OCI-LY7 (cell line): ENCODE measurements around the gene ABL2. TPM values are rescaled to one million over a fixed set of nuclear protein-coding genes. Genes with fewer than 3 reads are reported as not detected.
"Not testable (repeated sequence)": the region's sequence is repeated elsewhere in the genome, so short reads cannot be mapped to it uniquely, and the experiment has no call there.

Experiments used
- BruUV-seq: library from RNA; stranded (reverse); fragments of 400-500 nt; replicated peaks from 2 replicates; lab custom pipeline; 2021; lab: Mats Ljungman, UMichigan
- CTCF ChIA-PET: fragments of 300-600 bp; sonication (Branson Sonifier 250); formaldehyde crosslinking; loops from one replicate; lab custom pipeline; 2022; ENCODE audit warnings: antibody characterized with exemption; ENCODE audit not compliant: unreplicated experiment; lab: Charles Lee
- POLR2A ChIA-PET: fragments of 300-600 bp; sonication (Branson Sonifier 250); formaldehyde crosslinking; loops from one replicate; lab custom pipeline; 2022; ENCODE audit warnings: antibody characterized with exemption; lab: Charles Lee
- DNase-seq: peaks from one replicate; pipeline ENCODE4 v3.0.0-alpha.2; 2015; ENCODE audit warnings: low spot score
- H2AFZ ChIP-seq: fragments of 200-600 bp; sonication (generic), shearing (Covaris generic); 2 replicates; pipeline ENCODE4 v1.6.1; 2014; ENCODE audit warnings: mild to moderate bottlenecking, antibody characterized with exemption, low read length, moderate library complexity
- H3K27ac ChIP-seq: fragments of 200-600 bp; sonication (generic); 2 replicates; pipeline ENCODE4 v1.5.1; 2014; ENCODE audit warnings: mixed run types, low read depth, mild to moderate bottlenecking, moderate library complexity, low read length, inconsistent platforms; ENCODE audit not compliant: poor library complexity, severe bottlenecking
- H3K36me3 ChIP-seq: fragments of 200-600 bp; sonication (generic); 2 replicates; pipeline ENCODE4 v1.6.1; 2014; ENCODE audit warnings: mild to moderate bottlenecking, antibody characterized with exemption, low read length, moderate library complexity, mixed read lengths; ENCODE audit not compliant: insufficient read depth
- H3K4me1 ChIP-seq: fragments of 200-600 bp; sonication (generic); 2 replicates; pipeline ENCODE4 v1.5.1; 2014; ENCODE audit warnings: mild to moderate bottlenecking, low read length; ENCODE audit not compliant: insufficient read depth, poor library complexity, severe bottlenecking
- H3K4me2 ChIP-seq: fragments of 200-600 bp; sonication (generic); 2 replicates; pipeline ENCODE4 v1.6.1; 2014; ENCODE audit warnings: mild to moderate bottlenecking, low read length
- H3K4me3 ChIP-seq: fragments of 200-600 bp; sonication (generic); 2 replicates; pipeline ENCODE4 v1.5.1; 2014; ENCODE audit warnings: mild to moderate bottlenecking, low read depth, low read length; ENCODE audit not compliant: poor library complexity, severe bottlenecking
- H3K79me2 ChIP-seq: fragments of 200-600 bp; sonication (generic); 2 replicates; pipeline ENCODE4 v1.6.1; 2016; ENCODE audit warnings: low read depth, mild to moderate bottlenecking, low read length, moderate library complexity, mixed read lengths; ENCODE audit not compliant: insufficient read depth
- H3K9me2 ChIP-seq: fragments of 200-600 bp; sonication (generic); 2 replicates; pipeline ENCODE4 v1.6.1; 2016; ENCODE audit warnings: mild to moderate bottlenecking, low read length, mixed read lengths; ENCODE audit not compliant: insufficient read depth
- H3K9me3 ChIP-seq: fragments of 200-600 bp; sonication (generic); 2 replicates; pipeline ENCODE4 v1.6.1; 2014; ENCODE audit warnings: mild to moderate bottlenecking, mixed run types, low read length, mixed read lengths
- H4K20me1 ChIP-seq: fragments of 200-600 bp; sonication (generic); 2 replicates; pipeline ENCODE4 v1.6.1; 2014; ENCODE audit warnings: mild to moderate bottlenecking, antibody characterized with exemption, low read length, moderate library complexity, mixed read lengths; ENCODE audit not compliant: insufficient read depth
- EZH2phosphoT487 ChIP-seq: fragments of 200-600 bp; sonication (generic); IDR thresholded peaks from 2 replicates; pipeline ENCODE4 v1.6.1; 2018; ENCODE audit warnings: low read depth, borderline replicate concordance, mild to moderate bottlenecking, mixed run types, antibody characterized with exemption, low read length, moderate library complexity, mixed read lengths
- intact Hi-C: fragments of 100-400 bp; cut with micrococcal nuclease; formaldehyde crosslinking; loops from one replicate; pipeline ENCODE4 v1.10.0; 2022; ENCODE audit not compliant: unreplicated experiment
- total RNA-seq, 2 experiments: library from RNA; depleted of rRNA in 1 of 2; stranded (reverse); fragments of >200 nt in 1 of 2; shearing (Covaris generic) in 1 of 2; gene quantifications; 2 replicates each; pipeline ENCODE4 v1.2.3, GENCODE V29; 2014 to 2022
- TF ChIP-seq, protein P1 (sequence below): fragments of 200-600 bp; sonication (generic); conservative IDR thresholded peaks from 2 replicates; pipeline ENCODE4 v1.5.1; 2014; ENCODE audit warnings: mild to moderate bottlenecking, antibody characterized with exemption, low read length, moderate library complexity, mixed read lengths

Gene ABL2
- total RNA-seq, 2 experiments from 2014 or later: 7.3 to 14.9 TPM

DNA sequence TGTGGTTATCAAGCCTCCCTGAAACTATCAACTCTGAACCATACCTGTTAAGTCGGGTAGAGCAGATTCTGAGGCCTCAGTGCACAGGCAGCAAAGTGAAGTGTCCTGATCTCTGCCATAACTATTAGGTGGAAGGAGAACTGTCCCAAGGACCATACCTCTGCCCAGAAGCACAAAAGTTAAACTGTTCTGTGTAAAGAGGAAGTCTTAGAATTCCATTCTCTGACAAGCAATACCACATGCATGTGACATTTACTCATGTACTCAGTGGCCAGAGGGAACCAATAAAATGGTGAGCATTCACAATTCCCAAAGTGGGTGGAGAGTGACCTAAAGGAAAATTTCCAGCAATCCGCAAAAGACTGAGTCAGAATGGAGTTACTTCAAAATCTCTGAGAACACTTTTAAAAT is 86.6 kb downstream of the ABL2 start:
- Histone ChIP-seq H3K79me2 (no peaks in the 10 kb centered on the region), H3K9me2 (no peaks in the 10 kb centered on the region), H3K4me2 (no peak overlapping the region), H4K20me1 (no peaks in the 10 kb centered on the region), H3K36me3 (0 out of 2 replicates have a peak, but pooled peaks cover 8% of the 10 kb centered on the region), H3K4me1 (no peaks in the 10 kb centered on the region), H3K9me3 (no peaks in the 10 kb centered on the region), H3K27ac (no peak overlapping the region), H2AFZ (no peak overlapping the region), H3K4me3 (no peak overlapping the region)
- TF ChIP-seq, protein P1, sequence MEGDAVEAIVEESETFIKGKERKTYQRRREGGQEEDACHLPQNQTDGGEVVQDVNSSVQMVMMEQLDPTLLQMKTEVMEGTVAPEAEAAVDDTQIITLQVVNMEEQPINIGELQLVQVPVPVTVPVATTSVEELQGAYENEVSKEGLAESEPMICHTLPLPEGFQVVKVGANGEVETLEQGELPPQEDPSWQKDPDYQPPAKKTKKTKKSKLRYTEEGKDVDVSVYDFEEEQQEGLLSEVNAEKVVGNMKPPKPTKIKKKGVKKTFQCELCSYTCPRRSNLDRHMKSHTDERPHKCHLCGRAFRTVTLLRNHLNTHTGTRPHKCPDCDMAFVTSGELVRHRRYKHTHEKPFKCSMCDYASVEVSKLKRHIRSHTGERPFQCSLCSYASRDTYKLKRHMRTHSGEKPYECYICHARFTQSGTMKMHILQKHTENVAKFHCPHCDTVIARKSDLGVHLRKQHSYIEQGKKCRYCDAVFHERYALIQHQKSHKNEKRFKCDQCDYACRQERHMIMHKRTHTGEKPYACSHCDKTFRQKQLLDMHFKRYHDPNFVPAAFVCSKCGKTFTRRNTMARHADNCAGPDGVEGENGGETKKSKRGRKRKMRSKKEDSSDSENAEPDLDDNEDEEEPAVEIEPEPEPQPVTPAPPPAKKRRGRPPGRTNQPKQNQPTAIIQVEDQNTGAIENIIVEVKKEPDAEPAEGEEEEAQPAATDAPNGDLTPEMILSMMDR: no peak
- no peak for TF ChIP-seq EZH2phosphoT487
- ChIA-PET POLR2A (interaction anchor here (0.6 to 1.4 kb wide), 6 partner anchors 9 to 60 kb away, joined by 3 to 5 read pairs (median 3); no protein-coding TSS in a partner anchor), CTCF (no interaction called here)
- BruUV-seq: no TSS peak
- DNase-seq: no peak
- intact Hi-C loops: no loop called here

DNA sequence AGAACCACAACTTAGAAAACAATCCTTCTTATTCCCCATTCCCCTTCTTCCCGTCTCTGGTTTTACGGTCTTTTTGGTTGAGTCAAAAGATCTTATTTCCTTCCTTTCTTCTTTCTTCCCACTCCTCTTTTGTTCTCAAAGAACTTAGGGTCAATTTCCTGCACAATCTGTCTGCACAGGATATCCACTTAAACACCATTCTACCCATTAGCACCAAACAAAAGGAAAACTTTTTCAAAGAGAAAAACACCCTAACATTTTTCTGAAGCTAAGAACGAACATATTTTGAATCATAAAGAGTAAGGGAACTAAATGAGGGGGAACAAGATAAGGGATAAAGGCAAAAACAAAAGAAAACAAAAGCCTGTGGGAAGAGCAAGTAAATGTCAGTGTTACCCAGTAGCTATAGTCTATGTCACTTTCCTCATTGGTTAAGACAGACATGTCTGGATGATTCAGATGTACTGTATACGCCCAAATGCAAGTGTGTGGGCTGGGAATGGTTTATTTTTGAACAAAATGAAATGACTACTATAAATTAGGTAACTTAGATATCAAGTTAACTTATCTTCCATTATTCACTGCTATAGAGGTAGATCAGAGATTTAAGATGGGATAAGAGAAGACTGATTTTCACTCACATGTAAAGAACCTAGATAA is 87.8 kb downstream of the ABL2 start:
- H3K27ac ChIP-seq: no peak overlapping the region
- no peaks in the 10 kb centered on the region for H3K9me3 ChIP-seq
- no peak overlapping the region for H3K4me3 ChIP-seq
- H3K4me2 ChIP-seq: no peak overlapping the region
- no peak overlapping the region for H2AFZ ChIP-seq
- no peaks in the 10 kb centered on the region for H3K4me1 ChIP-seq
- TF ChIP-seq EZH2phosphoT487: no peak
- TF ChIP-seq, protein P1: no peak
- CTCF ChIA-PET: no interaction called here
- no peak for DNase-seq
- POLR2A ChIA-PET: interaction anchor here (0.9 to 1.4 kb wide), 8 partner anchors 9 to 295 kb away, joined by 3 to 6 read pairs (median 3); partner anchors contain the start of gene AXDND1
- intact Hi-C loops: no loop called here
- H3K79me2 ChIP-seq: 0 out of 2 replicates have a peak, but pooled peaks cover 3% of the 10 kb centered on the region
- BruUV-seq: no TSS peak
- no peaks in the 10 kb centered on the region for H4K20me1 ChIP-seq
- H3K36me3 ChIP-seq: 0 out of 2 replicates have a peak, but pooled peaks cover 3% of the 10 kb centered on the region
- no peaks in the 10 kb centered on the region for H3K9me2 ChIP-seq

DNA sequence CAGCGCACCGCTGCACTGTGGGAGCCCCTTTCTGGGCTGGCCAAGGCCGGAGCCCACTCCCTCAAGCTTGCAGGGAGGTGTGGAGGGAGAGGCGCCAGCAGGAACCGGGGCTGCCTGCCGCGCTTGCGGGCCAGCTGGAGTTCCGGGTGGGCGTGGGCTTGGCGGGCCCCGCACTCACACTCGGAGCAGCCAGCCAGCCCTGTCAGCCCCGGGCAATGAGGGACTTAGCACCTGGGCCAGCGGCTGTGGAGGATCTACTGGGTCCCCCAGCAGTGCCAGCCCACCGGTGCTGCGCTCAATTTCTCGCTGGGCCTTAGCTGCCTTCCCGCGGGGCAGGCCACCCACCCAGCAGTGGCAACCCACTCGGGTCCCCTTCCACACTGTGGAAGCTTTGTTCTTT is 90.7 kb downstream of the ABL2 start:
- DNase-seq, H3K9me3 ChIP-seq, CTCF ChIA-PET, H3K4me3 ChIP-seq, H3K4me2 ChIP-seq, H2AFZ ChIP-seq, intact Hi-C loops, H3K79me2 ChIP-seq, H3K4me1 ChIP-seq, H3K9me2 ChIP-seq, H3K36me3 ChIP-seq, H3K27ac ChIP-seq, H4K20me1 ChIP-seq, BruUV-seq: not testable (repeated sequence)
- POLR2A ChIA-PET: interaction anchor here (0.5 kb wide), 1 partner anchor 9 kb away, joined by 3 read pairs; no protein-coding TSS in a partner anchor
